B cell (primary cell): Measurements from ENCODE around the gene SPACA7. TPM values are rescaled to one million over a fixed set of nuclear protein-coding genes. Genes with fewer than 3 reads are reported as not detected.

Experiments
- ATAC-seq: fragments of 200-7000 bp; cut with Tn5 transposase; one replicate; pipeline ENCODE4 v1.10.0; 2021; ENCODE audit warnings: low read depth, mild to moderate bottlenecking, moderate number of reproducible peaks, moderate library complexity
- CTCF ChIA-PET: fragments of 350-600 bp; sonication (Branson Sonifier 250); formaldehyde crosslinking; loops from one replicate; lab custom pipeline; 2021; ENCODE audit warnings: antibody characterized with exemption, inconsistent platforms; lab: Charles Lee
- POLR2A ChIA-PET: fragments of 350-600 bp; sonication (Branson Sonifier 250); formaldehyde crosslinking; loops from one replicate; lab custom pipeline; 2021; ENCODE audit warnings: antibody characterized with exemption; lab: Charles Lee
- DNase-seq: peaks from one replicate; pipeline ENCODE4 v3.0.0; 2013
- H2AFZ ChIP-seq: 2 replicates; pipeline ENCODE4 v1.6.1; 2012; ENCODE audit warnings: mild to moderate bottlenecking, low read depth, low read length; ENCODE audit not compliant: insufficient read depth, poor library complexity, severe bottlenecking
- H3K27ac ChIP-seq, 2 donors: 1 replicate in 1 of 2; 2 replicates in 1 of 2; pipeline ENCODE4 v1.5.1; 2012 to 2013; ENCODE audit warnings: low read length in 2 of 2, mild to moderate bottlenecking in 2 of 2, moderate library complexity in 1 of 2
- H3K27me3 ChIP-seq, 4 experiments: fragments of 200-600 bp in 1 of 4; sonication (generic) in 1 of 4; replicated peaks in 1 of 4; 1 replicate in 2 of 4; 2 replicates in 2 of 4; pipeline versions ENCODE4 v1.6.1 to v1.7.0; 2013 to 2016; ENCODE audit warnings: low read length in 3 of 4, mild to moderate bottlenecking in 2 of 4, mixed read lengths in 1 of 4, moderate library complexity in 1 of 4; ENCODE audit not compliant: insufficient read depth in 4 of 4, control insufficient read depth in 3 of 4; ENCODE audit errors: control extremely low read depth in 1 of 4
- H3K36me3 ChIP-seq, 2 experiments: replicated peaks in 1 of 2; 1 replicate in 1 of 2; 2 replicates in 1 of 2; pipeline versions ENCODE4 v1.6.1 to v1.7.1; 2013; ENCODE audit warnings: low read length in 1 of 2; ENCODE audit not compliant: insufficient read depth in 2 of 2, control insufficient read depth in 1 of 2; ENCODE audit errors: control extremely low read depth in 1 of 2, extremely low read depth in 1 of 2
- H3K4me1 ChIP-seq, 2 donors: fragments of 200-600 bp in 1 of 2; sonication (generic) in 1 of 2; 1 replicate in 1 of 2; 2 replicates in 1 of 2; pipeline versions ENCODE4 v1.5.1 to v1.6.1; 2013 to 2017; ENCODE audit warnings: low read length in 2 of 2; ENCODE audit not compliant: control insufficient read depth in 2 of 2, insufficient read depth in 2 of 2
- H3K4me2 ChIP-seq: replicated peaks from 2 replicates; pipeline ENCODE3; 2012; ENCODE audit warnings: mild to moderate bottlenecking, low read depth, low read length; ENCODE audit not compliant: poor library complexity, severe bottlenecking
- H3K4me3 ChIP-seq, 5 experiments: fragments of 200-600 bp in 1 of 5; sonication (generic) in 1 of 5; 1 replicate in 3 of 5; 2 replicates in 2 of 5; pipeline versions ENCODE4 v1.5.1 to v1.7.0; 2011 to 2016; ENCODE audit warnings: low read length in 4 of 5, mild to moderate bottlenecking in 4 of 5, low read depth in 2 of 5, control low read depth in 1 of 5, moderate library complexity in 1 of 5; ENCODE audit not compliant: insufficient read depth in 1 of 5; ENCODE audit errors: control extremely low read depth in 1 of 5, extremely low read depth in 1 of 5
- H3K79me2 ChIP-seq: fragments of 200-600 bp; sonication (generic); one replicate; pipeline ENCODE4 v1.6.0; 2016; ENCODE audit warnings: low read length; ENCODE audit not compliant: control insufficient read depth, insufficient read depth
- H3K9ac ChIP-seq: fragments of 200-600 bp; sonication (generic); 2 replicates; pipeline ENCODE4 v1.6.1; 2017; ENCODE audit warnings: mild to moderate bottlenecking, low read length, moderate library complexity
- H3K9me3 ChIP-seq, 3 donors: one replicate each; pipeline versions ENCODE4 v1.6.1 to v1.7.1; 2013; ENCODE audit warnings: low read length in 2 of 3; ENCODE audit not compliant: control insufficient read depth in 2 of 3, insufficient read depth in 1 of 3; ENCODE audit errors: control extremely low read depth in 1 of 3
- H4K20me1 ChIP-seq: 2 replicates; pipeline ENCODE4 v1.6.0; 2012; ENCODE audit warnings: mild to moderate bottlenecking, low read length; ENCODE audit not compliant: insufficient read depth, control insufficient read depth, poor library complexity, severe bottlenecking
- H3K27ac Mint-ChIP-seq: one replicate; pipeline ENCODE4 v1.8.0; 2021; ENCODE audit warnings: mixed read lengths
- H3K27me3 Mint-ChIP-seq: one replicate; pipeline ENCODE4 v1.8.0; 2021; ENCODE audit warnings: mixed read lengths
- H3K4me1 Mint-ChIP-seq: one replicate; pipeline ENCODE4 v1.8.0; 2021; ENCODE audit warnings: mixed read lengths
- H3K4me3 Mint-ChIP-seq: one replicate; pipeline ENCODE4 v1.8.0; 2021; ENCODE audit warnings: mixed read lengths
- H3K9me3 Mint-ChIP-seq: one replicate; pipeline ENCODE4 v1.8.0; 2022; ENCODE audit warnings: mixed read lengths; ENCODE audit not compliant: insufficient read depth
- EZH2 ChIP-seq: IDR thresholded peaks from 2 replicates; pipeline ENCODE4 v1.6.1; 2012; ENCODE audit warnings: borderline replicate concordance, low read depth, mild to moderate bottlenecking, moderate library complexity, low read length; ENCODE audit not compliant: insufficient read depth, poor library complexity, severe bottlenecking
- WGBS: methylation state at CpG from one replicate; pipeline ENCODE4 v1.1.5; 2013; ENCODE audit warnings: missing lambda C conversion rate; ENCODE audit not compliant: insufficient coverage; 5-methylcytosine and 5-hydroxymethylcytosine counted together
- intact Hi-C: fragments of 100-400 bp; cut with micrococcal nuclease; formaldehyde crosslinking; loops from one replicate; pipeline ENCODE4 v1.10.0; 2022
- polyA plus RNA-seq: library from polyadenylated mRNA; depleted of rRNA; stranded (reverse); fragments of >200 nt; gene quantifications from 2 replicates; pipeline ENCODE4 v1.2.3, GENCODE V29; 2012
- total RNA-seq, 2 donors: library from RNA; stranded (reverse); fragments of 120-200 nt in 1 of 2; gene quantifications; 1 replicate in 1 of 2; 2 replicates in 1 of 2; pipeline versions ENCODE4 v1.2.3 to v1.2.4, GENCODE V29; 2013 to 2022
- TF ChIP-seq, protein P1 (sequence below): fragments of 200-600 bp; IDR thresholded peaks from one replicate; pipeline ENCODE4 v1.8.0; 2022; ENCODE audit warnings: antibody characterized with exemption, mild to moderate bottlenecking

The SPACA7 gene
- total and polyA plus RNA-seq, 2 donors (not counting 1 experiment from before 2014, with no cell fraction given), result not detected

DNA sequence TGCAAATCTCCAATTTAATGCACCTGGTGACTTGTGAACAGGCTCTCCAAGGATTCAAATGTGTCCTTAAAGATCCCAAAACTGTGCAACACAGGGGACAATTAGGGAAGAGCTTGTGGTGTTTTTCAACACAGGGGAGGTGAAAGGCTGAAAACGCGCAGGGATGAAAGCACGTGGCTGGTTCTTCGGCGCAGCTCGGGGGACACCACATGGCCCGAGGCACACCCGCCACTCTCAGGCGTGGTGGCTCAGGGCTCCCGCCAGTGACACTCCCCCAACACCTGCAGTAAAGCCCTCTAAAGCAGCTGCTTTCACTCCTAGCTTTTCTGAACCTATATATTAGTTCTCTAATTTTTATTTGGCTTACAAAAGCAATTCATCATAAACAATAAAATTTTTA is 91.9 kb downstream of the SPACA7 start:
- no peak for ATAC-seq
- DNase-seq, result no peak
- Histone ChIP-seq H3K79me2 (no peaks in the 10 kb centered on the region), H2AFZ (no peak overlapping the region), H4K20me1 (no peaks in the 10 kb centered on the region), H3K9ac (no peak overlapping the region), H3K36me3 (no peaks in the 10 kb centered on the region), H3K27ac (no peak overlapping the region), H3K27me3 (no peaks in the 10 kb centered on the region), H3K4me3 (no peak overlapping the region), H3K4me2 (no peak overlapping the region), H3K9me3 (peaks cover 0 to 4% (median 0%) of the 10 kb centered on the region in 3 donors), H3K4me1 (no peaks in the 10 kb centered on the region)
- peaks cover 6% of the 10 kb centered on the region for H3K9me3 Mint-ChIP-seq
- ChIA-PET POLR2A (no interaction called here), CTCF (interaction anchor here (0.7 kb wide), 1 partner anchor 139 kb away, joined by 3 read pairs; no protein-coding TSS in a partner anchor)
- H3K4me1 Mint-ChIP-seq, result no peaks in the 10 kb centered on the region
- no peak overlapping the region for H3K4me3 Mint-ChIP-seq
- no peaks in the 10 kb centered on the region for H3K27me3 Mint-ChIP-seq
- TF ChIP-seq, protein P1, sequence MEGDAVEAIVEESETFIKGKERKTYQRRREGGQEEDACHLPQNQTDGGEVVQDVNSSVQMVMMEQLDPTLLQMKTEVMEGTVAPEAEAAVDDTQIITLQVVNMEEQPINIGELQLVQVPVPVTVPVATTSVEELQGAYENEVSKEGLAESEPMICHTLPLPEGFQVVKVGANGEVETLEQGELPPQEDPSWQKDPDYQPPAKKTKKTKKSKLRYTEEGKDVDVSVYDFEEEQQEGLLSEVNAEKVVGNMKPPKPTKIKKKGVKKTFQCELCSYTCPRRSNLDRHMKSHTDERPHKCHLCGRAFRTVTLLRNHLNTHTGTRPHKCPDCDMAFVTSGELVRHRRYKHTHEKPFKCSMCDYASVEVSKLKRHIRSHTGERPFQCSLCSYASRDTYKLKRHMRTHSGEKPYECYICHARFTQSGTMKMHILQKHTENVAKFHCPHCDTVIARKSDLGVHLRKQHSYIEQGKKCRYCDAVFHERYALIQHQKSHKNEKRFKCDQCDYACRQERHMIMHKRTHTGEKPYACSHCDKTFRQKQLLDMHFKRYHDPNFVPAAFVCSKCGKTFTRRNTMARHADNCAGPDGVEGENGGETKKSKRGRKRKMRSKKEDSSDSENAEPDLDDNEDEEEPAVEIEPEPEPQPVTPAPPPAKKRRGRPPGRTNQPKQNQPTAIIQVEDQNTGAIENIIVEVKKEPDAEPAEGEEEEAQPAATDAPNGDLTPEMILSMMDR, result no peak
- TF ChIP-seq EZH2, result no peak
- intact Hi-C loops, result no loop called here
- 97% methylated on average over 9 of the region's 10 CpGs for WGBS
- no peak overlapping the region for H3K27ac Mint-ChIP-seq

DNA sequence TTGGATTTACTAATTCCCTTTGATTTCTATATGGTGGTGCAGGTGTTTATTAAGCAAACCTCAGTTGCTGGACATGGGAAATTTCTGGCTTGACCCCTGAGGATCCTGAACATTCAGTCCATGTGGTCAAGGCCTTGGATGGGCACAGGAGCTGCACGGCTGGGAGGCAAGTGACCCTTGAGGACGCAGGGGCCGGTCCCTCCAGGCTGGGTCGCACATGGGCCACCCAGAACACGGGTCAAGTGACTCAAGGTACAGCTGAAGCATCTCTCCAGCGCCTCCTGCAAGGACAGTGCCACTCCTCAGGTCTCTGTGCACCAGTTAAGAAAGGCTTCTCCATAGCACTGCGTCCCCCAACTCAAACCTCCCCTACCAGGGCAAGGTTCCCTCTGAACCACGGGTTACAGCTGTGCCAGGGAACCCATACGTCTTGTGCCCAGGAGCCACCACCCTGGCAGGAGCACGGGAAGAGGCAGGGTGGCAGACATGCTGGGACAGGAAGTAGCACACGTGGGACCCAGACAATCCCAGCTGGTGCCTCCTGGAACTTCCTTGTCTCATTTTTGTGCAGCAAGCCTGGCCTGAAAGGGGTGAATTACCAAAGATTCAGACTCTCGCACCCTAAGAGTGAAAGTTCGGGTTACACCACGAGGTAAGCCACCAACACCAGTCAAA is 93.1 kb downstream of the SPACA7 start:
- H3K4me1 ChIP-seq, result no peaks in the 10 kb centered on the region
- H3K79me2 ChIP-seq, result no peaks in the 10 kb centered on the region
- H3K9me3 ChIP-seq, result peaks cover 0 to 4% (median 0%) of the 10 kb centered on the region in 3 donors
- Mint-ChIP-seq H3K9me3 (peaks cover 7% of the 10 kb centered on the region), H3K4me1 (no peaks in the 10 kb centered on the region), H3K4me3 (no peak overlapping the region), H3K27ac (no peak overlapping the region), H3K27me3 (no peaks in the 10 kb centered on the region)
- H3K4me2 ChIP-seq, result no peak overlapping the region
- no peaks in the 10 kb centered on the region for H4K20me1 ChIP-seq
- ChIA-PET POLR2A (no interaction called here), CTCF (no interaction called here)
- ATAC-seq (no peak), DNase-seq (no peak)
- H3K36me3 ChIP-seq, result no peaks in the 10 kb centered on the region
- no peaks in the 10 kb centered on the region for H3K27me3 ChIP-seq
- no peak overlapping the region for H3K9ac ChIP-seq
- no peak overlapping the region for H3K27ac ChIP-seq
- intact Hi-C loops, result no loop called here
- no peak overlapping the region for H2AFZ ChIP-seq
- H3K4me3 ChIP-seq, result no peak overlapping the region
- no peak for TF ChIP-seq EZH2
- TF ChIP-seq, protein P1, result no peak
- WGBS, result 87% methylated on average over 11 of the region's 14 CpGs
